ENCODE data around the gene ESPN.
A peak's percentile ranks its signal among the peaks of the same experiment; 100 is the strongest.
"Not testable (repeated sequence)": the region's sequence is repeated elsewhere in the genome, so short reads cannot be mapped to it uniquely, and the experiment has no call there.

Gene ESPN

DNA sequence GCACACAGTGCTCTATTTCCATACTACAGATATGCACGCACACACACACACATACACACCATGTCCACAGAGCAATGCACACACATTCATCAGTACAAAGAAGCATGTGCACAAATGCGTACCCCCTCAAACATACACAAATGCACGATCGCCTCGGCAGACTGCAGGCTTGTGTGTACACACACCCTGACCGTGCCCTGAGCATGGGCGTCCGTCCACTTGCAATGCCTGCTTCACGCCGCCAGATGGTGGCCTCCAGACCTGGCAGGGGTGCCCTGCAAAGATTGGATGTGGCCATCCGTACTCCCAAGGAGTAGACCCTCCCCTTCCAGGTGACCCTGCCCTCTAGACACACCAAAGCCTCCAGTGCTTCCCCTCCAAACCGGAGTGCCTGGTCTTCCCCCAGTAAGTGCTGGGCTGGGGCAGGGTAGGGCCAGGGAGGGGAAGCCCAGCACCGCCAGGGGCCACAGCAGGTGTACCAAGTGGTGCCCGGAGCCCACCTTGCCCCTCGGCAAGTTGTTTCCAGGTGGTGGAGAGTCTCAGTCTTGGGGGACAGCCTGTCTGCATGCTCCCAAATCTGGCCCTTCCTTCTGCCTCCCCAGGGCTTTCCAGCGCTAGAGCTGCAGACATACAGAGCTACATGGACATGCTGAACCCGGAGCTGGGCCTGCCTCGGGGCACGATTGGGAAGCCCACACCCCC, 20.6 kb downstream of the ESPN start:
- DNase-seq (ENCODE audit: extremely low spot score, insufficient read length, low read depth) (no peak), FAIRE-seq (no peak)

DNA sequence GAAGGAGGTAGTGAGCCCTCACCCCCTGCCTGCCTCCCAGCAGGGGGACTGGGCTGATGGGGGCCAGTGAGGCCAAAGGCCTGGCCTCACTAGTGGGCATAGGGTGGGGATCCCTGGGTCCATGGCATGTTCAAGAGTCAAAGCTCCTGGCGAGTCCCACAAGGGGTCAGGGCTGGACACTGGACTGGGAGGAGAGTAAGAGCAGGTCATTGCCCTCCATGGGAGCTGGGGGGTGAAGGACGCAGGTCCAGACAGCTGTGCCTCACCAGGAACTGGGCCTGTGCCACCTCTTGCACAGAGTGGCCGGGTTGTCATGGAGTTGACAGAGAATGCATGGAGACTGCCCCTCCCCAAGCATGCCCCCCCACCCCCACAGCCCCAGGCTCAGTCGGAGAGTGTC, 21.4 kb downstream of the ESPN start:
- not testable (repeated sequence) for DNase-seq (ENCODE audit: extremely low spot score, insufficient read length, low read depth); FAIRE-seq

DNA sequence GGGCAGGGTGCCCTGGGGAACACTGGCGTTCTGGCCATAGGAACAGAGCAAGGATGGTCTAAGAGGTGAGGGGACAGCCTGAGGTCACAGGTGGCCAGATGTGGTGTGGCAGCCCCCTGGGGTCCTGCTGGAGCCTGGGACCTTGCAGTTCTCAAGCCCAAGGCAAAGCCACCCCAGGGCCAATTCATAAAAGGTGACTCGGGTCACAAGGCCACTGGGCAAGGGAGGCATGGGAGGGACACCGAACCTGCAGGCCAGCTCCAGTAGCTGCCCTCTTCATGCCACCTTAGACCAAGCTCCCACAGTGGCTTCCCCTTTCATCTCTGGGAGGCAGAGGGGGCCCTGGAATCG, 22.1 kb downstream of the ESPN start:
- FAIRE-seq (no peak), DNase-seq (ENCODE audit: extremely low spot score, insufficient read length, low read depth) (no peak)

DNA sequence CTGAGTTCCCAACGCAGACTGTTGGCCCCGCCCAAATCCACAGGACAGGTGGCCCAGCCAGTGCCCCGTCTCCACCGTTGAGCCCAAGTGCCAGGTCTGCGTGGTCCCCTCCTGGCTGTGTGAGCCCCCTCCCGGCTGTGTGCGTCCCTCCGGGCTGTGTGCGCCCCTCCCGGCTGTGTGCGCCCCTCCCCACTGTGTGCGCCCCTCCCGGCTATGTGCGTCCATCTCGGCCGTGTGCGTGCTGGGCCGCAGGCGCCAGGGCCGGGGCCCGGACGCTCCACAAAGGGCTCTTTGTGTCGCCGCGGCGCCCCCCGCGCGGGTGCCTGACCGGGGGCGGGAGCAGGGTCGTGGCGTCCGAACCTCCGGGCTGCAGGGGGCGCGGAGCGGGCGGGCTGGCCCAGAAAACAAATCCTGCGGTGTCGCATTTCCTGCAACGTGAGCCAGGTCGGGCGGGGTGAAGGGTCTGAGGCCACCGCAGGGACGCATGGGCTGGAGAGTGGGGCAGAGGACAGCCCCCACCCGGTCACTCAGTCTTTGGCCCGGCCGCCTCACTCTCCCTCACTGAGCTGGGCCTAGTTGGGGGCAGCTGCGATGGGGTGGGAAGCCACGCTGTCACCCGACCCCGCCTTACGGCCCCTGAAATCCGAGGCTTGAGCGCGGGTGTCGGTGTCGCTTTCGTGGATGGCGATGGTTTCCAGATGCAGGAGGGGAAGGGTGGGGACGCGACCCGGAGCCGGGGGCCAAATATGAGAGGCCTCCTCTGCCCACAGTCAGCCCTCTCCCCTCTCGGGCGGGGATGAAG, 22.6 kb downstream of the ESPN start:
- DNase-seq (ENCODE audit: extremely low spot score, insufficient read length, low read depth) = no peak
- FAIRE-seq = peak; percentile 12

DNA sequence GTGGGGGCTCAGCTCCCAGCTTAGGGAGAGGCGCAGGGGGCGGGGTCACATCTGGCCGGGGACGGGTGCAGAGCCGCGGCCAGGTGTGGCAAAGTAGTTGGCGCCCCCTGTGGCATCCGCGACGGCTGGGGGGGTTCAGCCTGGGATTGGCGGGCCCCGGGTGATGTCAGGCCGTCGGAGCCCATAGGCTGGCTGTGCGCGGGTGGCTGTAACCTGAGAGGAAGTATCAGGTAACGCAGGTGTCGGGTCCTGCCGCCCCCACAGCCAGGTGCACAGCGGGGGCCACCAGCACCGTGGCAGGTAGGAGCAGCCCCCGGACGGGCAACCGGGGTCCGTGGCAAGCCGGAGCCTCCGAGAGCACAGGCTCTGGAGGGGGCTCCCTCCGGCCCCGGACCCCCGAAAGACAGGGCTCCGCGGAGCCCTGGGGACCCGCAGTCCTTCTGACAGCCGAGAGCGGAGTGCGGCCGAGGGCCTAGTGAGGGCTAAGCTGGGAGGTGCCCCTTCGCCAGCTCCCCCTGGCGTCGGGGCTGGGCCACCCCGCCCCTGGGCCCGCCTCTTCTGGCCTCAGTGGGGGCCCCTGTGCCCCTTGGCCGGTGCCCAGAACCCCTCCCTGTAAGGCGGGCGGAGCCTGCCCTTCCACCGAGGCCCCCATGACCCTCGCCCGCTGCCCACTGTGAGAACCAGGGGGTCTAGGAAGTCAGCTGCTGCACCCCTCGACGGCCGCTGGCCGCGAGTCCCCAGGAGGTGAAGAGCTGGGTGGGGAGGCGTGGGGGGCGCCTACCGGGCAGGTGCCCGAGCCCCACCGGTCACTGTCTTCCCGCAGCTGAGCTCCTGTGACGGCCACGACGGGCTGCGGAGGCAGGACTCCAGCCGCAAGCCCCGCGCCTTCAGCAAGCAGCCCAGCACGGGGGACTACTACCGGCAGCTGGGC, 23.5 kb downstream of the ESPN start:
- DNase-seq (ENCODE audit: extremely low spot score, insufficient read length, low read depth) = no peak

DNA sequence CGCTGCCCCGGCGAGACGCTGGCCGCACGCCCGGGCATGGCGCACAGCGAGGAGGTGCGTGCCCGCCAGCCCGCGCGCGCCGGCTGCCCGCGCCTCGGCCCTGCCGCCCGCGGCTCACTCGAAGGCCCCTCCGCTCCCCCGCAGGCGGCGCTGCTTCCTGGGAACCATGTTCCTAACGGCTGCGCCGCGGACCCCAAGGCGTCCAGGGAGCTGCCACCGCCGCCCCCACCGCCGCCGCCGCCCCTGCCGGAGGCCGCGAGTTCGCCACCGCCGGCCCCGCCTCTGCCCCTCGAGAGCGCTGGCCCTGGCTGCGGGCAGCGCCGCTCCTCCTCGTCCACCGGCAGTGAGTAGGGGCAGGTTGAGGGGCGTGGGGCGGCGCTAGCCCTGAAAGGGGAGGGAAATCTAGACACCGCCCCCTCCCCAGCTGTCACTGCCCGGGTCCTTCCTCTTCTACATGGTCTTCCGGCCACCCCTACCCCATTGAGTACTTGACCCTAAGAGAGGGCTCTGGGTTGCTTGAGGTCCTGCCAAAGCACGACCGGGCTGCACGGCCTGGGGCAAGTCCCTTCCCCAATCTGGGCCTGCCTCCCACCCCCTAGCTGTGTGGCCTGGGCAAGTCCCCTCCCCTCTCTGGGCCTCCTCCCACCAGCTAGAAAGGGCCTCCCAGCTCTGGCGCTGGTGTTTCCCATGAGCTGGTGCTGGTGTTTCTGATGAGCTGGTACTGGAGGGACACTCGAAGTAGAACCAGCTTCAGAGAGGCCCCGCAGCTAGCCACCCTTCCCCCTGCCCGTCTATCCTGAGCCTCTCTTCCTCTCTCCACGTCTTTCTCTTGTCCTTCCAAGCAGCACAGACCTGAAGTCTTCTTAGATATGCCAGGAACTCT, 24.4 kb downstream of the ESPN start:
- no peak for DNase-seq (ENCODE audit: extremely low spot score, insufficient read length, low read depth)
- no peak for FAIRE-seq

More for the DNA sequence above, 23.5 kb downstream of the ESPN start:
- FAIRE-seq = no peak

DNA sequence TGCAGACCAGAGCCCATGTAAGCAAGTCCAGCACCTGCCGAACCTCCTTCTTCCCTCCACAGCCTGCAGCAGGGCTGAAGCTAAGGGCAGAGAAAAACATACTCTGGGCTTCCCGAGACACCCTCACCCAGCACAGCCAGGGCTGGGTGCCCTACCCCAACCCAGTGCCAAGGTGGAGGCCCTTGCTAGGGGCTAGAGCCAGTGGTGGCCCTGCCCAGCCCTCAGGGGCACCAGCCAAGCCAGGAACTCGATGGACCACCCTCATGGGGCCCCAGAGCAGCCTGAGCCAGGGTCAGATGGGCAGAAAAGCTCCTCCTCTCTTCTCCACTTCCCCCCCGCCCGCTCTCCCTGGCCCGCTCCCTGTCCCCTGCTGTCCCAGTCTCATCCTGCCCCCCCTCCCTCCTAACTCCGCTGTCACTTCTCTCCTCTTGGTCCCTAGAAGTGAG, 25.5 kb downstream of the ESPN start:
- no peak for FAIRE-seq
- no peak for DNase-seq (ENCODE audit: extremely low spot score, insufficient read length, low read depth)

DNA sequence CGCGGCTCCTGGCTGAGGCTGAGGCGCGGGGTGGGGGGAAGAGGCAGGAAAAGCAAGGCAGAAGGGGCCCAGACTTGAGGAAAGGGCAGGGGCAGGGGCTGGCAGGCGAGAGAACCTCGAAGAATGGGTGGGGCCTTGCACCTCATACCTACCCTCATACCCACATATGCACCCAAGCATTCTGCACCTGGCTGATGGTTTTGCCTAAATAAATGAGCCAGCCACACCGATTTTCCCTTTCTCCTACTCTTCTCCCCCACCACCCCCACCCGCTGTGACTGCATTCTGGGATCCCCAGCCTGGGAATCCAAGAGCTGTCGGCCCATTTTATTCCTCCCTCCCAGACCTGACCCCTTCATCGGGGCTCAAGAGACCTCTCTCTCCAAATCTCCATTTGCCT, 25.9 kb downstream of the ESPN start:
- FAIRE-seq = not testable (repeated sequence)

DNA sequence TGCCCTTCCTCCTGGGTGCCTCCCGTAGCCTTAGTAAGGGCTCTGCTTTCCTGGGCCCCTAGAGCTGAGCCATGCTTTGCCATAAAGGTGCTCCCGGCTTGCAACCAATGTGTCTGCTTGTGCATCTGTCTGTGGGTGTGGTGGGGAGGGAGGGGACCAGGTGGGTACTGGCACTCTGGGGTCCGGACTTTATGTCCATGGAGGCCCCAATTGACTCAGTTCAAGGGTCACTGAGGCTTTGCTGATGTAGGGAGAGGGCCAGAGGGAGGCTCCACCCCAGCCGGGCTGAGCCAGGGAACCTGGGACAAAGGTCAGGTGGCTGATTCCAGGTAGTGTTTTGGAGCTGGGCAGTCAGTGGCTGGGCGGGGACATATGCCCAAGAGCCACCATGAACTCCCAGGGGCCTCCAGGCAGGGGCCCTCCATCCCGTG, 26.4 kb downstream of the ESPN start:
- FAIRE-seq (no peak), DNase-seq (ENCODE audit: extremely low spot score, insufficient read length, low read depth) (no peak)

More for the DNA sequence above, 25.9 kb downstream of the ESPN start:
- not testable (repeated sequence) for DNase-seq (ENCODE audit: extremely low spot score, insufficient read length, low read depth)

DNA sequence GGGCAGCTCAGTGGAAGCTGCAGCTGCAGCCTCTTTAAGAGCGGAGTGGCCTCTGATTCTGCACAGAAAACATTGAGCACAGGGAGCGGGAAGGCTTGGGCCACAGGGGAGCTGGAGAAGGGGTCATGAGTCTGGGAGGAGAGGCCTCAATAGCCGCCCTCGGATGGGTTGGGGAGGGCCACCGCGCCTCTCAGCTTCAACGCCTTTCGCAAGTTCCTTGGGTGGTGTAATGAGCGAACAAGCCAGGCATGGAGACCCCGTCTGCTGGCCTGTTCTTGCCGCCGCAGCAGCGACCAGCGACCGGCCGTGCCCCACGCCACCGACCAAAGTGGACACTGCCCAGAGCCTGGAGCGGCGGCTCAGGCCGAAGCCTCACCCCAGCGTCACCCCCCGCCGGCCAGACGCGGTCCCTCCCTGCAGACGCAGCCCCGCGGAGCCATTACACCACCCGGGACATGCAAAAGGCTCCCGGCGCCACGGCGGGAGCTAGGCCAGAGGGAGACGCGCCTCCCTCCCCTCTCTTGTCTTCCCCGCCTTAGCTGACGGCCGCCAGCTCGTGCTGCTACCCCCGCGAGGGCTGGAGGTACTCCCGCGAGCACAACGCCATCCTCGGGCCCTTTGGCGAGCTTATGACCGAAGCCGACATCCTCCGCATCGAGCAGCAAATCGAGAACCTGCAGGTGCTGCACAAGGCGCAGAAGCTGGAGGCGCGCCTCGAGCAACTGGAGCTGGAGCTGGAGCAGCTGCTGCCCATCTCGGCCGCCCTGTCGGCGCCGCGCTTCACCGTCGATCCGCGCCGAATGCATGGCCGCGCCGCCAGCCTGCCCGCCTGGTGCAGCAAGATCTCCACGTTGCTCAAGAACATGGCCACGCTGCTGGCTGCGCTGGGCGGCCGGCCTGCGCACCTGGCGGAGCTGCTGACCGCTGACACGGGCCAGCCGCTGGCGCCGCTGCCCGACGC, 29.6 kb downstream of the ESPN start:
- not testable (repeated sequence) for DNase-seq (ENCODE audit: extremely low spot score, insufficient read length, low read depth); FAIRE-seq

DNA sequence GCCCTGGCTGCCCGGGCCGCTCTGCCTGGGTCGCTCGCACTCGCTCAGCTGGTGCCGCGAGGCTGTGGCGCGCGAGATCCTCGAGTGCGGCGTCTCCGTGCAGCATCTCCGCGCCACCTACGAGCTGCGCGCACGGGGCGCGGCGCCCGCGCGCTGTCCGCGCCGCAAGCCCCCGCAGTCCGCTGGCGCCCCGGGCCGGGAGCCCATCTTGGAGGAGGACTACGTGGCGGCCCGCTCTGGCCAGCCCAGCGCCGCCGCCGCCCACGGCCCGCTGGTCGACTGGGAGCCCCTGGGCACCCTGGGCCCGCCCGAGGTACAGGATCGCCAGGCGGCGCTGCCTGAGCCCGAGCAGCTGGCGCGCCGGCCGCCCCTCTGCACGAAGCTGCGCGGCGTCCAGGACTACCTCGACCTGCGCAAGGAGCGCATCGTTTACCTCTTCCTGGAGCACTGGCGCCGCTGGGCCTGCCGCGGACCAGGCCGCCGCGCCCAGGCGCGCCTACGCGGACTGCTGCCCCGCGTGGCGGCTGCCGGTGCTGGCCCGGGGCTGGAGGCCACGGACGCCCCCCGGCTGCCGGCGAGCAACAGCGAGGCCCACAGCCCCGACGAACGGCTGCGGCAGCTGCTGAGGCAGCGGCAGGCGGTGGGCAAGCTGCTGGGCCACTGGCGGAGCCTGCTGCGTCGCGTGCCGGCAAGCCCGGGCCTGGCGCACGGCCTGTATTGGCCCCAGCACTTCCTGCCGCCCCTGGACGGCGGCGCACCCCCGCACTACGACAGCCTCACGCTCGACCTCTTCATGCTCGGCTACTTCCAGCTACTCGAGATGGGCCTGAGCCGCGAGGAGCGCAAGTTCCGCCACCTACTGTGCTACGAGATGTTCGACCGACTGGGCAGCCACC, 30.5 kb downstream of the ESPN start:
- DNase-seq (ENCODE audit: extremely low spot score, insufficient read length, low read depth) (no peak), FAIRE-seq (no peak)

DNA sequence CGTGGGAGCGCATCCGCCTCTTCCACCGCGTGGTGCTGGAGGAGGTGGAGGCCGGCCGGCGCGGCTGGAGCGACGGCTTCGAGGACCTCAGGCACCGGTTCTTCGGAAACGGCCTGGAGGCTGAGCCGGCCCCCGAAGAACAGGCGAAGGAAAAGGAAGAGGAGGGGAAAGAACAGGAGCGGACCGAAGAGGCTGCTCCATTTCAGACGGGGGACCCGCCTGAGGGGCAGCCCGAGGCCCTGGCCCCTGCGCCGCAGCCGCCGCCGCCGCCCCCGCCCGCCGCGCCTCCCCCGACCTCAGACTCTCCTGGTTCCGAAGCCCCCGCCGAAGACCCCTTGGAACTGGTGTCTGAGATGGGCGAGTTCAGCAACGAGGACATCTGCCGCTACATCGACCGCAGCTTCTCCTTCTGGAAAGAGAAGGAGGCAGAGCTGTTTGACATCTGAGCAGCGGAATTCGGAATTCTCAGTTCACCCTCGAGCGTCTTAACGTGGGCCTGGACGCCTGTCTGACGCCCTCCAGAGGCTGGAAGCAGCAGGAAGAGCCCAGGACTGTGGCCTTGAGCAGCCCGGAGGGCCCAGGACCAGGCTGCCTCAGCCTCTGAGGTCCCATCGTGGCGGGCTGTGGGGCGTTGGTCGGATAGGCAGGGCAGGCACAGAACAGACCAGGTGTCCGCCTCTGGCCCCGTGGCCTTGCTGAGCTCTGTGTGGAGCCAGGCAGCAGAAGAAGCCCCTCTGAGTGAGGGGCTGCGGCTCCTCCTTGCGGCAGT, 31.4 kb downstream of the ESPN start:
- FAIRE-seq; DNase-seq (ENCODE audit: extremely low spot score, insufficient read length, low read depth): not testable (repeated sequence)

DNA sequence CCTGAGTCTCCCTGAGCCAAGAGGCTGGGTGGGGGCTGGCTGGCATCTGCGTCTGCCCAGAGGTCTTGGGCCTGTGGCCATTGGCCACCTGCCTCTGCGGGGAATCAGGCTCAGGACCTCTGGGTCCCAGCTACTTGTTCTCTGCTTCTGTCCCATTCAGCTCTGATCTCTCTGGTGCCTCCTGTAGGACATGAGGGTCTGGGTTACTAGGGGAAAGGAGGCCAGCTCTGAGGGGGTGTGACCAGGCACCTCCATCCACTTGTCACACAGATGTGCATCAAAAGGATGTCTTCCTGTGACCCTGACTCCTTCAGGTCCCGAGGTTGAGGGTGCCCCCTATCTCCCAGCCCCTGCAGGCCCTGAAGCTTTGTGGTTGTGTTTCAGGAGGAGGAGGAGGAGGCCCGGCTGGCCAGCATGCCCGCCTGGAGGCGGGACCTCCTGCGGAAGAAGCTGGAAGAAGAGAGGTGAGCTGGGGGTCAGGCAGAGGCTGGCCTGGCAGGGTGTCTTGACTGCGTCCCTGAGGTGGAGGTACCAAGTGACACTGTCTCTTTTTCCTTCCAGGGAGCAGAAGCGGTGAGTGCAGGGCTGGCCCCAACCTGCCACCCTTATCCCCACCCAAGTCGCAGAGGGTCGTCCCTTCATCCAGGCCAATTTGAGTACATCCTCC, 32.4 kb downstream of the ESPN start:
- DNase-seq (ENCODE audit: extremely low spot score, insufficient read length, low read depth) = no peak
- no peak for FAIRE-seq

DNA sequence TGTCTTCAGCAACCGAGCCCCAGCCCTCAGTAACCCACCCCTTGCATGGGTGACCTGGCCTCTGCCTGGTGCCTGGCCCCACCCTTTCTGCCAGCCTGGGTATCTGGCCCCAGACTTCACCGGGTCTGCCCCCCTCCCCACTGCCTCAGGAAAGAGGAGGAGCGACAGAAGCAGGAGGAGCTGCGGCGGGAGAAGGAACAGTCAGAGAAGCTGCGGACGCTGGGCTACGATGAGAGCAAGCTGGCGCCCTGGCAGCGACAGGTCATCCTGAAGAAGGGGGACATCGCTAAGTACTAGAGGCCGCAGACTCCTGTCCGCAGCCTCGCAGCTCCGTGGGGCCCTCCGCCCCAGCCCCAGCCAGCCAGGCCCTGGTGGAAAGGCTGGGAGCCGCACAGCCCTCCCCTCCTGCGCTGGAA, 35.3 kb downstream of the ESPN start:
- DNase-seq (ENCODE audit: extremely low spot score, insufficient read length, low read depth) (no peak), FAIRE-seq (no peak)

DNA sequence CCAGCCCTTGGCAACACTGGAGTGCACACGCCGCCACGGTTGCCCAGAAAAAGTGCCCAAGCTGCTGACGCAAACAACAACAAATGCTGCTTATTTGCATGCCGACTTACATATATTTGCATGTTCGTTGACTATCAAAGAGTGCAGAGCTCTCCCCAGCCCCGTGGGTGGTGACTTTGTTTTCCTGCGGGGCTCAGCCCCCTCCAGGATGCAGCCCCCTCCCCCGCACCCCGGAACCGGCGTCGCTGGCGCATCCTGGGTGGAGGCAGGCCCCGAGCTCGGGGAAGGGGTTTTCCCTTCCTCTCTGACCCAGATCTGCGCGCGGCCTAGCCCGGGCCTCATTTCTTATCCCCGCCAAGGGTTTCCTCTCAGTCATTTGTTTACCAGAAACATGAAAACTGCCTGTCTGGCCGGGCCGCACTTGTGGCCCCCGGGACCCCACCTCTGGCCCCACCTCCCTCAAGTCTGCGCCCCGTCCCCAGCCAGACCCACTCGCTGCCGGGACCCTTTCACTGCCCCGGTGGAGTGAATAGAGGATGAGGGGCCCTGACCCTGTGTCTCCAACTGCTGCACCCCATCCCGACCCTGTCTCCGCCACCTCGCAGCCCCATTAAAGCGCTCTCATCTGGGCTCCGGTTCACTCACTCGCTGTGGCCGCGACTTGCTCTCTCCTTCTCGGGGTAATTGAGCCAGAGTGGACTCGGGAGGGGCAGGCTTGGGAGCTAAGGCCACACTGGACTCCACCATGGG, 35.9 kb downstream of the ESPN start:
- no peak for FAIRE-seq
- no peak for DNase-seq (ENCODE audit: extremely low spot score, insufficient read length, low read depth)
